Left colon (tissue), 2 donors: Measurements from ENCODE around the gene NCKAP5. TPM values are rescaled to one million over a fixed set of nuclear protein-coding genes. Genes with fewer than 3 reads are reported as not detected.
"Not testable (repeated sequence)": the region's sequence is repeated elsewhere in the genome, so short reads cannot be mapped to it uniquely, and the experiment has no call there.

Experiments
- ATAC-seq: fragments of 200-7000 bp; cut with Tn5 transposase; one replicate; pipeline ENCODE4 v1.9.1; 2020; ENCODE audit warnings: mild to moderate bottlenecking, moderate library complexity
- DNase-seq, 2 donors: peaks; one replicate each; pipeline ENCODE4 v3.0.0-alpha.2; 2020
- intact Hi-C, 2 donors: fragments of 100-400 bp; cut with DNase I in 1 of 2; cut with micrococcal nuclease in 1 of 2; formaldehyde crosslinking; loops; one replicate each; pipeline versions ENCODE4 v1.11.2 to v1.14.0; 2022; cut with DNase I, micrococcal nuclease
- total RNA-seq, 2 donors: library from RNA; stranded (reverse); fragmentation: NEBNext Ultra II Directional; extraction: Animal tissue kit (Norgen Biotek cat#: 25700); gene quantifications; one replicate each; pipeline ENCODE4 v1.2.1, GENCODE V29; 2021
- donor health status: DM: no; HTN: no; CAD: no.
- donor health status: DM: yes; HTN: yes; CAD: no.

Gene NCKAP5
- total RNA-seq, 2 donors from 2014 or later = 2.0 to 5.8 TPM

GRCh38 chr2:132809962-132810361, 758.3 kb downstream of the NCKAP5 start:
- ATAC-seq, intact Hi-C loops, DNase-seq: not testable (repeated sequence)

- no peak for ATAC-seq
- DNase-seq = no peak
- intact Hi-C loops = no loop called here
Observed at GRCh38 chr2:132804051-132804450, 764.2 kb downstream of the NCKAP5 start.

- DNase-seq = no peak
- intact Hi-C loops = no loop called here
- ATAC-seq = no peak
Observed at GRCh38 chr2:132798341-132798740, 769.9 kb downstream of the NCKAP5 start.

GRCh38 chr2:132797556-132797955, 770.7 kb downstream of the NCKAP5 start:
- intact Hi-C loops = no loop called here
- ATAC-seq = no peak

GRCh38 chr2:132797071-132797470, 771.2 kb downstream of the NCKAP5 start:
- no peak for DNase-seq
- ATAC-seq = no peak
- intact Hi-C loops = no loop called here

More at GRCh38 chr2:132797556-132797955, 770.7 kb downstream of the NCKAP5 start:
- DNase-seq = no peak

- ATAC-seq (no peak), DNase-seq (no peak)
- intact Hi-C loops = no loop called here
Observed at GRCh38 chr2:132795220-132795619, 773.0 kb downstream of the NCKAP5 start.

- ATAC-seq (no peak), DNase-seq (no peak)
- intact Hi-C loops = no loop called here
Observed at GRCh38 chr2:132793532-132793931, 774.7 kb downstream of the NCKAP5 start.

GRCh38 chr2:132790207-132790785, 778.0 kb downstream of the NCKAP5 start:
- intact Hi-C loops = no loop called here
- ATAC-seq (no peak), DNase-seq (no peak)

- intact Hi-C loops = no loop called here
- DNase-seq (no peak), ATAC-seq (no peak)
Observed at GRCh38 chr2:132789066-132789465, 779.2 kb downstream of the NCKAP5 start.

- DNase-seq (no peak), ATAC-seq (no peak)
- intact Hi-C loops = no loop called here
Observed at GRCh38 chr2:132788310-132788838, 779.9 kb downstream of the NCKAP5 start.

GRCh38 chr2:132783883-132784282, 784.4 kb downstream of the NCKAP5 start:
- DNase-seq = no peak
- no peak for ATAC-seq
- intact Hi-C loops = no loop called here

- ATAC-seq = no peak
- intact Hi-C loops = no loop called here
- no peak for DNase-seq
Observed at GRCh38 chr2:132782176-132782783, 786.0 kb downstream of the NCKAP5 start.

- ATAC-seq (no peak), DNase-seq (no peak)
- intact Hi-C loops = no loop called here
Observed at GRCh38 chr2:132780651-132781050, 787.6 kb downstream of the NCKAP5 start.

GRCh38 chr2:132779206-132779721, 789.0 kb downstream of the NCKAP5 start:
- intact Hi-C loops = no loop called here
- no peak for ATAC-seq
- no peak for DNase-seq

GRCh38 chr2:132776287-132776686, 792.0 kb downstream of the NCKAP5 start:
- no peak for ATAC-seq
- no peak for DNase-seq
- intact Hi-C loops = no loop called here

- intact Hi-C loops = no loop called here
- no peak for ATAC-seq
Observed at GRCh38 chr2:132774189-132774588, 794.1 kb downstream of the NCKAP5 start.

GRCh38 chr2:132773331-132773730, 794.9 kb downstream of the NCKAP5 start:
- no peak for DNase-seq
- ATAC-seq = no peak
- intact Hi-C loops = no loop called here

More at GRCh38 chr2:132774189-132774588, 794.1 kb downstream of the NCKAP5 start:
- DNase-seq = no peak

GRCh38 chr2:132772340-132772739, 795.9 kb downstream of the NCKAP5 start:
- ATAC-seq (no peak), DNase-seq (no peak)
- intact Hi-C loops = no loop called here

GRCh38 chr2:132766573-132766972, 801.7 kb downstream of the NCKAP5 start:
- intact Hi-C loops = no loop called here
- ATAC-seq (no peak), DNase-seq (no peak)

- DNase-seq (no peak), ATAC-seq (no peak)
- intact Hi-C loops = no loop called here
Observed at GRCh38 chr2:132761437-132761836, 806.8 kb downstream of the NCKAP5 start.
